MM.1S (cell line): ENCODE data around the gene DNASE1L3.

Experiments used
- CTCF ChIP-seq: fragments of 300-600 bp; sonication (generic); IDR thresholded peaks from 2 replicates; pipeline ENCODE4 v1.5.1; 2016; ENCODE audit warnings: antibody characterized with exemption, low read length, mixed read lengths
- EZH2 ChIP-seq: fragments of 300-600 bp; sonication (generic); optimal IDR thresholded peaks from 2 replicates; pipeline ENCODE3; 2017; ENCODE audit warnings: low read depth, mild to moderate bottlenecking, antibody characterized with exemption, low read length, mixed read lengths
- EZH2phosphoT487 ChIP-seq: fragments of 300-600 bp; sonication (generic); IDR thresholded peaks from 2 replicates; pipeline ENCODE4 v1.6.1; 2018; ENCODE audit warnings: antibody characterized with exemption, low read length

- TF ChIP-seq CTCF (no peak), EZH2 (no peak), EZH2phosphoT487 (no peak)
Observed at GRCh38 chr3:58176827-58177489, 33.8 kb downstream of the DNASE1L3 start.
